Fibroblast of the aortic adventitia (primary cell): ENCODE measurements around the gene CYTH2. TPM values are rescaled to one million over a fixed set of nuclear protein-coding genes. Genes with fewer than 3 reads are reported as not detected.

Source experiments
- DNase-seq: peaks from one replicate; pipeline ENCODE4 v3.0.0-alpha.2; 2010; ENCODE audit warnings: low read depth
- H3K4me3 ChIP-seq: 2 replicates; pipeline ENCODE4 v1.5.1; 2011; ENCODE audit warnings: low read depth, mild to moderate bottlenecking, control low read depth, low read length, moderate library complexity
- CTCF ChIP-seq: IDR thresholded peaks from 2 replicates; pipeline ENCODE4 v1.5.1; 2011; ENCODE audit warnings: mild to moderate bottlenecking, low read length, control low read depth, inconsistent platforms; ENCODE audit not compliant: insufficient read depth
- total RNA-seq: library from RNA; depleted of rRNA; stranded (reverse); fragments of >200 nt; gene quantifications from 2 replicates; pipeline ENCODE4 v1.2.3, GENCODE V29; 2012; ENCODE audit warnings: low replicate concordance

The CYTH2 gene
- total RNA-seq, 1 donor, result 51.3 TPM

GRCh38 chr19:48451624-48452023 lies 17.5 kb upstream of the CYTH2 start:
- H3K4me3 ChIP-seq, result no peak overlapping the region
- DNase-seq, result no peak
- no peak for TF ChIP-seq CTCF

DNA sequence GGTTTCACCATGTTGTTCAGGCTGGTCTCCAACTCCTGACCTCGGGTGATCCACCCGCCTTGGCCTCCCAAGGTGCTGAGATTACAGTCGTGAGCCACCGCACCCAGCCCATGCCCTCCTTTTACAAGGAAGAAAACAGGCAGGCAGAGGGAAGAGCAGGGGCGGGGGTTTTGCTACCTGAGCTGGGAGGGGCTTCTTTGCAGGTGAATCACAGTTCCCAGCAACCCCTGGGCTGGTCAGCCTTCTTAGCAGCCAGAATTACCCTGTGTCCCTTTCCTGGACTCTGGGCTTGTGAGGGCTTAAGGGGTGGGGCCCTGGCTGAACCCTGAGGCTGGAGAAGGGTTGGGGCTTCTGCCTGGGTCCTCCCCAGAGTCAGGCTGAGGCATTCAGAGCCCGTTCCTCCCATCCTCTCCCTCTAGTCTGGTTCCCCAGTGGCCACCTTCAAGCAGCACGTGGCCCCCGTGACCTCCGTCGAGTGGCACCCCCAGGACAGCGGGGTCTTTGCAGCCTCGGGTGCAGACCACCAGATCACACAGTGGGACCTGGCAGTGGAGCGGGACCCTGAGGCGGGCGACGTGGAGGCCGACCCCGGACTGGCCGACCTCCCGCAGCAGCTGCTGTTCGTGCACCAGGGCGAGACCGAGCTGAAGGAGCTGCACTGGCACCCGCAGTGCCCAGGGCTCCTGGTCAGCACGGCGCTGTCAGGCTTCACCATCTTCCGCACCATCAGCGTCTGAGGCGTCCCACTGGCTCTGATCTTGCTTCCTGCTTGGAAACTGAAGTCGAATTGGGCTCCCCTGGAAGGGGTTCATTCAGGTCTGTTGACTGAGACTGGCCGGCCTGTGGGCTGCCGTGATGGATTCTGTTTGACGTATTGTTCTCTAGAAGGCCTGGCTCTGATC lies 16.6 kb upstream of the CYTH2 start:
- H3K4me3 ChIP-seq, result no peak overlapping the region
- no peak for TF ChIP-seq CTCF
- DNase-seq, result no peak

DNA sequence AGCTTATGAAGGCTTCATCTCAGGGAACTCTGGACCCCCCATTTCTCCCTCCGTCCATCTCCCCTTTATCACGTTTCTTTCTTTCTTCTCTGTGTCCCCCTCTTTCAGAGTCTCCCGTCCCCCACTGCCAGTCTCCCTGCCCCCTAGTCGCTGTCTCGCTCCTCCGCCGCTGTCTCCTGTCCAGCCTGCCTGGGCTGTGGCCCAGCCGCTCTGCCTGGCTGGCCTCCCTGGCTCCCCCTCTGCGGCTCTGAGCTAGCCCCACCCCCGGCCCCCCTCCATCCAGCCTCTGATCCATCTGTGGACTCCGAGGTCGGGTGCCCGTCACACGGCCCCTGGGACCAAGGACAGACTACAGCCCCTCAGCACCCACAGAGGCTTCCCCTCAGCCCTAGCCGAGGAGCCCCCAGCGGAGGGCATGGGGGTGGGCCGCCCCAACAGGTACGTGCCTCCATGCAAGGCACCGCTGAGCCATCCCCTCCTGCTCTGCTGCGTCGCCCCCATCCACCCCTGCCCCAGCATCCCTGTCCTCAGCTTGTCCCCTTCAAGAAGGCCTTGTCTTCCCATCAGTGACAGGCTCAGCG lies 14.9 kb upstream of the CYTH2 start:
- DNase-seq, result no peak
- no peak for TF ChIP-seq CTCF
- no peak overlapping the region for H3K4me3 ChIP-seq

- H3K4me3 ChIP-seq, result no peak within 1 kb of the TSS
- TF ChIP-seq CTCF, result no peak
- DNase-seq, result no peak
Measured at GRCh38 chr19:48455171-48455907, 13.8 kb upstream of the CYTH2 start, which contains the start of gene KCNJ14. TSS of gene KCNJ14 (plus strand) at chr19:48455574. CDS start at chr19:48461725, 6,151 bp downstream.

GRCh38 chr19:48455908-48456562 lies 13.1 kb upstream of the CYTH2 start:
- DNase-seq, result no peak
- no peak overlapping the region for H3K4me3 ChIP-seq
- TF ChIP-seq CTCF, result no peak

GRCh38 chr19:48456864-48457263 lies 12.3 kb upstream of the CYTH2 start:
- no peak for DNase-seq
- no peak for TF ChIP-seq CTCF
- no peak overlapping the region for H3K4me3 ChIP-seq
